ENCODE results near the gene TSPAN9.

TSPAN9 gene

DNA sequence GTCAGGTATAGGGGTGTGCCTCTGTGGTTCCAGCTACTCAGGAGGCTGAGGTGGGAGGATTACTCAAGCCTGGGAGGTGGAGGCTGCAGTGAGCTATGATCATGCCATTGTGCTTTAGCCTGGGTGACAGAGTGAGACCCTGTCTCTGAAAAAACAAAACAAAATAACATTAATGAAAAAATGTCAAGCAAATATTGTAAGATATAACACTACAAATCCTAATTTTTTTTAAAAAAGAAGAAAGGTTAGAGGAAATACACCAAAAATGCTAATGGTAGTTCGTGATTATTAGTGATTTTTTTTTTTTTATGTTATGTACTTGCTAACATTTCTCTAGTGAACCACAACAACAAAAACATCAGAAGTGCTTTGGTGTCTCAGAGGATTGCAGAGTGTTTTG is 47.7 kb downstream of the TSPAN9 start:
- DNase-seq (ENCODE audit: low read depth in 2 of 2), result no peak

DNA sequence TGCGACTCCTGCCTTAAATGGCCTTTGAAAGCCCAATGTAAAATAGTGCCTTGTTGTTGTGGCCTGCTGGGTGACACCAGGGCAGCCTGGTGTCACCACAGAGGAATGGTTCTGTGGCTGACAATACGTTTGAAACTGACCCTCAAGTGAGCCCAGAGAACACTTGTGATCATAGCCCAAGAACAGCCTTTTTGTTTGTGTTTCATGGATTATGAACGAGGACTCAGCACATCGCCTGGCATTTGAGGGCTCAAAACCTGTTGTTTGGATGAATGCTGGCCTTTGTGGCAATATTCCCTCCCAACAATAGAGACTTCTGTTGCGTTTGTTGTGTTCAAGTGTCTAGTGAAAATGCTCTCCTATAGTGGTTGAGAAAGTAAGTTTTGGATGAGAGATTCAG is 48.5 kb downstream of the TSPAN9 start:
- no peak for DNase-seq (ENCODE audit: low read depth in 2 of 2)

DNA sequence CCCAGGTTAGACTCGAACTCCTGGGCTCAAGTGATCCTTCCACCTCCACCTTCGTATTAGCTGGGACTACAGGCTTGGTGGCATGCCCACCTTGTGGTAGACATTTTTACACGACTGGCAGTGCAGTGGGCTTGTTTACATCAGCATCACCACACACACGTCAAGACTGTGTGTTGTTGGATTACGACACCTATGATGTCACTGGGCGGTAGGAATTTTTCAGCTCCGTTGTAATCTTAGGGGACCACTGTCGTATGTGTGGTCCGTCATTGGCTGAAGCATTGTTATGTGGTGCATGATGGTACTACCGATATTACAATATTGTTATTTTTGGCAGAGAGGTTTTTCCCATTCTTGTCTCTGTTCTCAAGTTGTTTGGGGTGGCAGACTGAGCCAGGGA is 50.7 kb downstream of the TSPAN9 start:
- DNase-seq (ENCODE audit: low read depth in 2 of 2), result no peak

DNA sequence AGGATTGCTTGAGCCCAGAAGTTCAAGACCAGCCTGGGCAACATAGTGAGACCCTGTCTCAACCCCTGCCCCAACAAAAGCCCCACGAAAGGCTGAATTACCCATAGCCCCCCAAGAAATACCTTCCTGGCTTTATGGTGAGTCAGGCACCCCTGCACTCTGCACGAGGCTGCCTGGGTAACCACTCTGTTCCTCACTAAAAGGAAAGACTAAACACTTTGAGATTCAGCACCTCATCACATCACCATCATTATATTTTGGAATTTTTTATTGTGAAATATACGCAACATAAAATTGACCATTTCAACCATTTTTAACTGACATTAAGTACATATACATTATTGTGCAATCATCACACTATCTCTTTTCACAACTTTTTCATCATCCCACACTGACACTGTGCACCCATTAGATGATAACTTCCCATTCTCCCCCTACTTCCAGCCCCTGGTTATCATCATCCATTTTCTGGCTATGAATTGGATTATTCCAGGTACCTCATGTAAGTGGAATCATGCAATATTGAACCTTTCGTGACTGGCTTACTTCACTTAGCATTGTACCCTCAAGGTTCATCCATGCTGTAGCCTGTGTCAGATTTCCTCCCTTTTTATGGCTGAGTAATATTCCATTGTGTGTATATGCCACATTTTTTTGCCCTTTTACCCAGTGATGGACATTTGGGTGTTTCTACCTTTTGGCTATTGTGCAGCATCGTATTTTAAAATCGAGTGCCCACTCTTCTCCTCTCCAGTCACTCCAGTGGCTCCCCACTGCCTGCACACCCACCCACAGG is 51.5 kb downstream of the TSPAN9 start:
- DNase-seq (ENCODE audit: low read depth in 2 of 2), result no peak

DNA sequence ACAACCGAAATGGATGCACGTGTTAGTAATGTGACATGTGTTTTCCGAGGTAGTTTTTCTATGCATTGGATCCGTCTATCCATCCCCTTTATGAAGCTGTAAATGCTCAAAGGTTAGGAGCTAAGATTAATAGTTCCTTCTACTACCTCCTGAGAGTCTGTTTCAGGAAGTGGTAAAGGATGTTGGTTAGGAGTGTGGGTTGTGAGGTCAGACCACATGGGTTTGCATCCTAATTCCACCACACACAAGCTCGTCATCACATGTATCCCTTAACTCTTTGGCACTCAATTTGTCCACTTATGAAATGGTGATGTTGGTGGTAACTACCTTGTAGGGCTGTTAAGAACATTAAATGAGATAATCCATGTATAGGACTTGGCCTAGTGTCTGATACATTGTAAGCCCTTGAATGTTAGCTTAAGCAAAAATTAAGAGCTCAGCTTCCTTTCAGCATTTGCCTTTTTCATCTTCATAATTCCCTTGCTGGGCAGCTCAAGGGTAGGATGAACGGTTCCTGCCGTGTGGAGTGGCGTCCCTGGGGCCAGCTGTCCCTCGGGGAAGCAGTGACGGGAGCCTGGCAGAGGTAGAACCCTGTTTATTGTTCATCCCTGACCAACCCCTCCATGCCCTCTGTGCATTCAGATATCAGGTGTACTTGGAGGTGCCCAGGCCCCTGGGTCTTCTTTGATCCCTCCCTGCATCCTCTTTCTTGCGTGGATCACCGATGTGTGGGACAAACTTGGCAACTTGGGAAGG is 52.3 kb downstream of the TSPAN9 start:
- DNase-seq (ENCODE audit: low read depth in 2 of 2), result no peak

DNA sequence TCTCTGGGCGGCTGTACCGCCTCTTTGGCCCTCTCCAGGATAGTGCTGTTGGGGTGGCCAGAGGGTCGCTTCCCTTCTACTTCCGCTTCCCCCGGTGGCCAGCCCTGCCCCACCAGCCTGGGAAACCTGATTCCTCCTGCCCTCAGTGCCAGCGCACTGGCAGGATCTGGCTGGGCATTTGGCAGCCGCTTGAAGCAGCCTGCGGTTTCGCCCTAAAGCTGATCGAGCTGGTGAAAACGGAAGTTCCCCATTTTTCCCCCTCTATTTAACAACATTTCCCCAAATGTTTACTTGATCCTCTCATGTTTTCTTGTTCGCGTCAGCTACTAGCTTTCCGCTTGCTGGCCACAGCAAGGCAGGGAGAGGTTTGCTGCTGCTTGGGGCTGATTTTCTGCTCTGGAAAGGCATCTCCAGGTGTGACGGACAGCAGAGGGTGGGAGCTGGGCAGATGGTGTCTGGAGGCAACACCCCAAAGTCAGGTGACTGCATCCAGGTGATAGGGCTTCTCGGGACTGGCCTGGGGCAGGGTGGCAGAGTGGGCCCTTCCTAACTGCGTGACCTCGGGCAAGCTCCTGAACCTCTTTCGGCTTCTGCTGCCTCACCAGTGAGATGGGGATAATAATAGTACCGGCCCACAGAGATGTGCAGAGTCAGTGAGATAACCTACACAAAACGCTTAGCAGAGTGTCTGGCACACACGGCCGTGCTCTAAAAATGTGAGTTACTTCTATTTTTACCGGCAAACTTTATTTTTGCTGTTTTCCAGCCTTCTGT is 53.1 kb downstream of the TSPAN9 start:
- no peak for DNase-seq (ENCODE audit: low read depth in 2 of 2)

DNA sequence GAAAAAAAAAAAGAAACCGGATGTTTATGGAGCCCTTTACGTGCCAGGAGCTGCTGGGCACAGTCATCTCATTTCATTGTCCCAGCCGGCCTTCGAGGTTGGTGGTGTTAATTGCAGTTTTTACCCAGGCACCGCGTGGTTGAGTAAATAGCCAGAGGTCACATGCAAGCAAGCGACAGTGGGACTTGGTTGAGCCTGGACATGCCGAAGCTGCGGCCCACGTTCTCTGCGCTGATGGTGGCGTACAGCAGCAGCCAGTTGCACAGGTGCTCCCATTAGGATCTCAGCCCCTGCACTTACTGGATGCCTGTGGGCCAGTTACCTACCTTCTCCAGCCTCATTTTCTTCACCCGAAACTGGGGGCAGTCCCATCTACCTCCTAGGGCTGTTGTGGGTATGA is 54.0 kb downstream of the TSPAN9 start:
- no peak for DNase-seq (ENCODE audit: low read depth in 2 of 2)

DNA sequence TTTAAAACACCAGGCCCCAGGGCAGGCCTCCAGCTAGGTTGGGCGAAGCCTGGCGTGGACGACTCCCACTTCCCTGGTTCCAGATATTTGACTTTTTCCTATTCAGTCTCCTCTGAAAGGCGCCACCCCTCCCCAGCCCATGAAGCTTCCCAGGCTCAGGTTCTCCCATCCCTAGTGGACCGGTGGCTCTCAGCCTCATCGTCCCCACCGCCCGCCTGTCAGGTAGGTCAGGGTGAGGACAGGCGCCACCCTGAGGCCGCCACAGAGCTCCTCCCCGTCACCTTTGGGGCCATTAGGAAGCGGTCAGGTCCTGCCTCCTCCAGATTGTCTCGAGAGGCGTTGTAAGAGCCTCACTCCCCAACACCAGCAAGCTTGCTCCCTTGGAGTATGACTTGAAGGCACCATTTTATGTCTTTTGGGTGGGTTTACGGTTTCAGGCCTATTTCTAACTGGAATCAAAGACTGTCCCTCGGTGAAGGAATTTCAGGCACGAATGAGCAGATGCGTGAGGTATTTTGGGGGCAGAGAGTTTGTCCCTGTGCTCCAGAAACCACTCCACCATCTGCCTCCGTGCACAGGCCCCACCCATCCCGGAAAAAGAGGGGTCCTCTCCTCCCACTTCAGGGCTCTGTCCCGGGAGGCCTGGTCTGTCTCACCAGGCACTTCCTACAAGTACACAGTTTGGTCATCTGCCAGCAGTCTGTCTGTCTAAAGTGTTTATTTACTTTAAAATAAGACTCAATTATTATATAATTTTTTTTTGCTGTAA is 55.6 kb downstream of the TSPAN9 start:
- no peak for DNase-seq (ENCODE audit: low read depth in 2 of 2)

DNA sequence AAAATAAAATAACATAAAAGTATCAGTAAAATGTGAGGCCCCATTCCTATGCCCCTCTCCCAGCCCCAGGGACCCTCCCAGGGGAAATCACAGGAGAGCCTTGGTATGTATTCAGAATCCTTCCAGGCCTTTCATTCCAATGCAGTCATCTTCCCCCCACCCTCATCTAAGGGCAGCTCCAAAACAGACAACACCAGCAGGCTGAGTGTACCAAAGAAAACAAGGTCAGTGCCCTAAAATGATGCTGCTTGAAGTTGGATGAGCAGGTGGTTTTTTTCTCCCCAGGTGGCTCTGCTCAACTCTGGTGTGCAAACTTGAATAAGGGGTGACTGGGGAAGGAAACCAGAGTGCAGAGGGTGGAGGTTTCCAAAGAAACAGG is 56.2 kb downstream of the TSPAN9 start:
- no peak for DNase-seq (ENCODE audit: low read depth in 2 of 2)

DNA sequence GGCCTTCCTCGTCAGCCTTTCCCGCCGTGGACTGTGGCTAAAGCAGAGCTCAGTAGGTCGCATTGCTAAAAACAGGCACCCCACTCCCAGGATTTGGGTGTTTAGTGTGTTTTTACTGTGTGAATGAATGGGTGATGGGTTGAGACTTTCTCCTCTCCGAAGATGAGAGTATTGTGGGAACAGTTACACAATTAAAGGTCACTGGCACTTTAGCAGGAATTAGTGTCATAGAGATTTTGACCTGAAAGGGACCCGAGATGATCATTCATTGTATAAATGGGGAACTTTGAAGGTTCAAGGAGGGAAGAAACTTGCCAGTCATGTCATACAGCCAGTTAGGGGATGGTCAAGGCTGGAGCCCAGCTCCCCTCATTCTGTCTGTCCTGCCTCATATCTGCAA is 56.9 kb downstream of the TSPAN9 start:
- no peak for DNase-seq (ENCODE audit: low read depth in 2 of 2)

DNA sequence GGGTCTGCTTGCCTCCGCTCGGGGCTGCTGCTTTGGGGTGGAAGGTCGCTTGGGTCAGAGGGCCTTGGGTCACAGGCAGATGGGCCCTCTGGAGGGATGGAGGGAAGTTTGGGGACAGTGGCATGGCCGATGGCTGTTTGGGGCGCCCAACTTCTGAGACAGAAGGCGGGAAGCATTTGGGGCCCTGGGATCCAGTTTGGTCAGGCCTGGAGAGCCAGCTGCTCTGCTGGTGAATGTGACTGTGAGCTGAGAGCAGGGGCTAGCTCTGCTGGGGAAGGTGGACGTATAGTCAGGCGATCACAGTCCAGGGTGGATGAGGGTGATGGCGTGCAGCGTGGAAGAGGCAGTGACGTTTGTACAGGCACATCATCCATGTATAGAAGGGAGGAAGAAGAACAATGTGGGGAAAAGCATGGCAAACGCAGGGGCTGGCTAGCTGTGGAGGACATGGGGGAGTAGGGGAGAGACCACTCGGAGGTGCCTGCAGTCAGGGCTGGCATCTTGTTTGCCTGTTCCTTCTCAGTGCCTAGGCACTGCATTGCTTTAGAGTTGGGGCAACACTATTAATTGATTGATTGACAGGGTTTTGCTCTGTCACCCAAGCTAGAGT is 57.5 kb downstream of the TSPAN9 start:
- DNase-seq (ENCODE audit: low read depth in 2 of 2), result no peak

DNA sequence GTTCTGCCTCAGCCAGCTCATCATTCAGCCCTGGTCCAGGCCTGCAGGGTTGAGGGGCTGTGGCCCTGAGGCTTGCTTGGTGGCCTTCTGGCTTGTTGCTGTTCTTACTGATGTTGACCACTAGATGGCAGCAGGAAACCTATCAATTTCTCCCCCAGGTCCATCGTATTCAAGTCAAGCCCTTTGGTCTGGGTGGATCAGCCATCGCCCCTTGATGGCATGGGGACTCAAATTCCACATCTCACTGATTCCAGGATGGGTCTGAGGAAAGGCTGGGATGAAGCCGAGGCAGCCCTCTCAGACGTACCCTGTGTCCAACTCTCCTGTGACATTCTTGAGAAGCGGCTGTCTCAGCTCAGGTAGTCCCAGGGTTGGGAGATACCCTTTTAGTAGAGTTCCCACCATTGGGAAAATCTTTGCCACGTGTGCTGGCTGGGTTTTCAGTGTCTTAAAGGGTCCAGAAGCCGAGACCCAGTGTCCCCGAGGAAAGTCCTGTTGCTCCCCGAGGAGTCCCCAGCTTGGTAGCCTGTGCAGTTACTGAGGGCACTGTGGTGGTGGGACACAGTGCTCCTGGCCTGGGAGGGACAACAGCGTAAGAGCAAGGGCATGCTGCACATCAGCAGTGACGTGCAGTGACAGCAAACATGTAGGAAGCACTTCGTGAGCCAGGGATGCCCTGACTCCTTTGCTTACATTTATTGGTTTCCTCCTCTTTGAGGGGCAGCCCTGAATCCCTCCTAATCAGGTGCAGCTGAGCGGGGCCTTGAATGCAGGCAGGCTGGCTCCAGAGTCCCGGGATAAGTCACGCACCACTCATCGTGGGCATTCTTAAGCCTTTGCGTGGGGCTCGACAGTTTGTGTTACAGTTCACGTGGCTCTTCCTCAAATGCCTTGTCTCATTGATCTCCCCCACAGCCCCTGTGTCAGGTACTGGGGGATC is 58.6 kb downstream of the TSPAN9 start:
- peak in 1 of 2 donors; percentile 9 for DNase-seq (ENCODE audit: low read depth in 2 of 2)

DNA sequence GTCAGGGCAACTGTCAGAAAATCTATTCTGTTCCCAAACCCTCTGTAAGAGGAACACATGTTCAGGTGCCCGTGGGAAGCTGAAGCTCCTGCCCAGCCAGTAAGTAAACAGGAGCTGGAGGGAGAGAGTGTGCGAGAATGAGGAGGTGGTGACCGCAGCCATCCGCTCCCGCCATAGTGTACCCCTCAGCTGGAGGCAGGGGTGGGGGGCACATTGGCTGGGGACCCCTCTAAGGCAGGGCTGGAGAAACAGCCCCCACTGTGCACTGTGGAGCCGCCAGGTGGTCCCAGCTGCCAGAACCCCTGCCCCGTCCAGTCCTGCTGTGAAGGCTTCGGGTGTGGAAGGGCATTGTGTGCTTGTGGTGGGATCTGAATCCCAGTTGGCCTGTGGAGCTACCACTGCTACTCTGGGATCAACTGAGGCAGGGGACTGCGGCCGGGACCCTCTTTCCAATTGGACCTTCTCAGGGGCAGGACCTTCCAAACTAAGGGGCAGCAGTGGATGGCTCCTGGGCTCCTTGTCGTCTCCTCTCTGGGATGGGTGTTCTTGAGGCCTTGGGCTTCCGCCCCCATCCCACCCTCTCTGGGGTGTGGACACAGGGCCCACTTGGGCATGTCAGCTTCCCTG is 59.6 kb downstream of the TSPAN9 start:
- no peak for DNase-seq (ENCODE audit: low read depth in 2 of 2)

DNA sequence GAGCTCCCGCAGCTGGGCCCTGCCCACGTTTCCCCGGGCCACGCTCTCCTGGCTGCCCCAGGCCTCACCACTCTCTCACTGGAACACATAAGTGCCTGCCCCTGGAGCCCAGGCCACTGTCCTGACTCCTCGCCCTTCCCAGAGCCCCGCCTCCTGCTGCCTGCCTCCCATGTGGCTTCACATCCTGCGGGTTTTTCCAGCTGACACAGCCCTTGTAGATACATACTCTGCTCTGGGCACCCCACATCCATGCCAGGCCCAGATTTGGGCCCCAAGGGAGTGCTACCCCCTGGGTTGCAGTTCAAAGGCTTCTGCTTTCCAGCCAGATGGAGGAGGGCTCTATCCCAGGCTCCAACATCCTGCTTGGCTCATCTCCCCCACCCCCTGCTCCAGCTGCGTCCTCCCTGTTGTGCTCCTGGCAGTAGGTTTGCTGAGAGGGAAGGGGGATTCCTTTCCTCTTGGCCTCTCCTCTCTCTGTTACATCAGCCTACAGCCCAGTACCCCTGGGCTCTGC is 60.1 kb downstream of the TSPAN9 start:
- DNase-seq (ENCODE audit: low read depth in 2 of 2), result no peak

DNA sequence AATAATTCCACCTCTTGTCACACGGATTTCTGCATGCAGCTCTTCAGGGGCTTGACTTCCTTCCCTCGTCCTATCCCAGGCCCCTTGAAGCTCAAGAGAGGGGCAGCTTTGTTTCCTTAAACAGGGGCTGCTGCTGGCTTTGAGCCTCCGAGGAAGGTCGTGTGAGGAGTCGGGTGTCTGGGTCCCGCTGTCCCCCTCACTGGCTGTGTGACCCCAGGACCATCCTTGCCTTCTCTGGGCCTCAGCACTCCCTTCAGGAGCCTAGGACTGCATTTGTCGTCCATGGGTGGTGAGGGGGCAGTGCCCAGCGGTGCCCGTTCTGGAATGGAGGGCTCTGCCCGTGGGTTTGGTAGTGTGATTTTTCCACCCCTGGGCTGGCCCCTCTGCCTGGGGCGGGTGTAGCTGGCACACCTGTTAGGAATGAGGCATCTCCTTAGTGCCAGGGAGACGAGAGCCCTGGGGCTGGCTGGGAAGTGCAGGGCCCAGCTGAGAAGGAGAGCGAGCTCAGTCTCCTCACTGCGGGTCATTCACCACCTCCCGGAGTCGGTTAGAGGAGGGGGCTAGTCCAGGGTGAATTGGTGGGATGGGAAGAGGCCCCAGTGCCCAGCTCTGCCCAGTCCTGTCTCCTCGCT is 60.8 kb downstream of the TSPAN9 start:
- no peak for DNase-seq (ENCODE audit: low read depth in 2 of 2)

DNA sequence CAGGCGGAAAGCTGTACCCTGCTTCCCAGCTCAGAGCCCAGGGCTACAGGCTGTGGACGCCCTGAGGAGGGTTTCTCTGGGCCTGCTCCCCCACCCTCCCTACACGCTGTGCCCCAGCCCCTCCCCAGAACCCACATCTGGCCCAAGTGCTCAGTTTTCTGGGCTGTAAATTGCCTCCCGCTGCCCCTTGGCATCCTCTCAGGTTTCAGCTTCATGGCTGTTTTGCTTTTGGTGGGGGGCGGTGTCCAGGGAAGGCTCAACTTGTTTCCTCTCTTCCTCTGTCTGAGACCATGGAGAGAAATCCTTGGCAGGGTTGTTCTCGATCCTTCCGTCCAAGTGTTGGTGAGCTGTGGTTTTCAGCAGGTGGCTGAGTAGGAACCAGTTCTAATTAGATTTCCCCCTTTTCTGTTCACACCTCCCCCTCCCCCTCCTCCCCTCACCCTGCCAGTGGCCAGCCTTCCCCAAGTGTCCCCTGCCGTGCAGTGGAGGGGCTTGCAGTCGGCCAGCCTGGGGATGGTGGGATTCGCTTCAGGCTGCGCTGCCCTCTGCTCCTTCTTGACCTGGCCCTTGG is 61.8 kb downstream of the TSPAN9 start:
- no peak for DNase-seq (ENCODE audit: low read depth in 2 of 2)

DNA sequence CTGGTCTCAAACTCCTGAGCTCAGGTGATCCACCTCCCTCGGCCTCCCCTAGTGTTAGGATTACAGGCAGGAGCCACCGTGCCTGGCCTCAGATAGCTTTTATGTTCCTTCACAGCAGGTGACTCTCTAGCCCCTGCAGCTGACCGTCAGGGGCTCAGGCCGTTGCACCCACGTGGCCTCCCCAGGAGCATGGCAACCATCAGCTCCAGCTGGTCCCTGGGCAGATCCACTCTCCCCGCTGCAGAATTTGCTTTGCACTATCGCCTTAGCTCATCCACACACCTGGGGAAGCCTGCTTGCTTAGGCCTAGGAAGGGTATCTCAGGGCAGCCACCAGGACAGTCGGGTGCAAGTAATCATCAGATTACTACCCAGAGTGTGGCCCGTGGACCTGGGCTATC is 62.6 kb downstream of the TSPAN9 start:
- DNase-seq (ENCODE audit: low read depth in 2 of 2), result no peak

DNA sequence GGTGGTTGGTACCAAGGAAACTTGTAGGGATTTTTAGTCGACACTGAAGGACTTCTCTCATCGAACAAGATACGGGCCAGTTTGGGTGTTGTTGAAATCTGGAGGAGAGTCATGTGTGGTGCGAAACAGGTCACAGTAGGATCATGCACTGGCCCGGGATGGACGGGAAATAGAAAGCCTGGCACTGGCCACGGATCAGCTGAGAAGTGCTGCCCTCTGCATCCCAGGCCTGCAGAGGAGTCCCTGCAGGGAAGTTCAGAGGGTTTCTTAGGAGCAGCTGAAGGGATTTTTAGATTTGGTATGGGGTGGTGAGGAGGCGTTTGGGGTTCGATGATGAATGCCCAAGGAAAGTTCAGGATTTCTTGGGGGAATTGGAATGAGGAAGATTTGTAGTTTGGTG is 63.1 kb downstream of the TSPAN9 start:
- DNase-seq (ENCODE audit: low read depth in 2 of 2), result no peak
